Anterior cingulate cortex (tissue), 58 donors: ENCODE measurements around the gene C1orf226.
A peak's percentile ranks its signal among the peaks of the same experiment; 100 is the strongest.
"Not testable (repeated sequence)": the region's sequence is repeated elsewhere in the genome, so short reads cannot be mapped to it uniquely, and the experiment has no call there.

Source experiments
- DNase-seq, 58 donors: peaks; one replicate each; lab custom pipeline; 2025; lab: John Stamatoyannopoulos, UW

C1orf226 gene, protein sequence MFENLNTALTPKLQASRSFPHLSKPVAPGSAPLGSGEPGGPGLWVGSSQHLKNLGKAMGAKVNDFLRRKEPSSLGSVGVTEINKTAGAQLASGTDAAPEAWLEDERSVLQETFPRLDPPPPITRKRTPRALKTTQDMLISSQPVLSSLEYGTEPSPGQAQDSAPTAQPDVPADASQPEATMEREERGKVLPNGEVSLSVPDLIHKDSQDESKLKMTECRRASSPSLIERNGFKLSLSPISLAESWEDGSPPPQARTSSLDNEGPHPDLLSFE

DNA sequence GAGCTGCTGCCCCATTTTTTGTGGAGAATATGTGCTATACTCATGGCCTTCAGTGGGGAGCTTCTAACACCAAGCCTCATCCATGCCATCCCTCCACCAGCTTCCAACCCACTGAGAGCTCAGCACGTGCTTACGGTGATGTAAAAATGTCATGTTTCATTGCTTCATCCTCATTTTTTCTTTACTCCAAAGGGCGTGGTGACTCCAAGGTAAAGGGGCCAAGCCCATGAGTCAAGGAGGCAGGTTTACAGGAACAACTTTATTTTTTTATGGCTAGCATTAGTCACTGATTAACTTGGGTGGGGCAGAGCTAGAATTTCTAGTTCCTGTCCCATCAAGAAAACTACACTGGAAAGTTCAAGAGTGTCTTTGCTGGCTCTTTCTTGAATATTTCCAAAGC is at the start of gene C1orf226:
Gene C1orf226, plus strand, starts transcription at position 346 of the 400 bp plus-strand sequence. CDS start 174 bp downstream, outside the sequence.
- no peak for DNase-seq

DNA sequence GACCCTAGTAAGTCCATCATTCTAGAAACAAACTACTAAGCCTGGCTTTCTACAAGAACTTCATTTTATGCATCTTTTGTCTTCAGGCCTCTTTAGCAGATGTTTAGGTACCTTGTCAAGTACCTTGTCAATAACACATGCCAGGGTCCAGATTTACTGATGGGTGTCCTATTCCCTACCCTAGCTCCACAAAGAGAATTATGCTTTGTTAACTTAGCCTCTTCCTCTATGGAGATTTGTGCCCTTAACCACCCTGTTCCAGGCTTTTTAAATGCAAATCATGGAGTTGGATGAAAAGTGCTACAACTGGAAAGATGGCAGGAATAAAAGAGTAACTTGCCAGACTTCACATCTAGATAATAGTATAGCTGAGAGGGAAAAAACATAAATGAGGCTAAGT is 47.5 kb upstream of the C1orf226 start:
- DNase-seq = no peak

DNA sequence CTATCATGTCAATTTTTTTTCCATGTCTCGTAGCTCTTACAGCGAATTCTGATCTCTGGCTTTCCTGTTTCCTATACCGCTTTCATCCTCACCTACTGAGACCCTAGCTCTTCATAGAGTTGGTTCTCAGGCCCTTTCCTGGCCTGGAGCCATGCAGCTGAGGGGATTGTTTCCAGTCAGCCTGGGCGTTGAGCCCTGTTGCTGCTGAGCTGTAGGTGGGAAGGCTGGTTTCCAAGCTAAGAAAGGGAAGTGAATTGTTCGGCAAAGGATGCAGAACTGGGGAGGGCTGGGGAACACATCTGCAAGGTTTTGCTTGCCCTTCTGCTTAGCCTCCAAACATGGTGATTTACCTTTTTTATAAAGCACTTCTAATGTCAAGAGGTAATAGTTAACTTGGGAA is 46.4 kb upstream of the C1orf226 start:
- peak in 10 of 58 donors; percentile 2 to 12 (median 4) for DNase-seq

DNA sequence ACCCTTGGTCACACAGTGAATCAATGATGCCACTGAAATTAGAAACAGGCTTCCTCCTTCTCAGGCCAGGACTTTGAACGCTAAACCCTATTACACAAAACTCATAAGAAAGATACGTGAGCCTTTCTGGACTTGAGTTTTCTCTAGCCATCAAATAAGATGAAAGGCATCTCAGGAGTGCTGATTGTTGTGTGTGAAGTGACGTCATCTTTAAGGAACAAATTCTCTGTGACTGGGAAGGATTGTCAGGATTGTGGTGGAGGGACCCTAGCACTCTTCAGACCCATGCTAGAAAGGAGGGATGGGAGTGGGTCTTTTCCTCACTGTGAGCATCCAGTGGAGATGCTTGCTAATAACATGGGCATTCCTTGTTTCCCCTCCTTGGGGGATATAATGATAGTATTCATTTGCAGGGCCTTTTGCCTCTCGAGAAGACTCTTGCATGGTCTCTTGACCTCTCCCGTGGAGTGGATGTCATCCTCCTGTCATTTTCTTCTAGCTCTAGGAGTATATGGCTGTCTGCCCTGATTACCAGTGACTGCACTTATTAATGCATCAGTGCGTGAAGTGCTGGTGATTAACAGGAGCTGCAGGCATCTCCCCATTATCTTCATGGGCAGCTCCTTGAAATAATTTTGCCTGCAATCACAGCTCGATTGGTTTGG is 44.8 kb upstream of the C1orf226 start:
- DNase-seq = no peak

DNA sequence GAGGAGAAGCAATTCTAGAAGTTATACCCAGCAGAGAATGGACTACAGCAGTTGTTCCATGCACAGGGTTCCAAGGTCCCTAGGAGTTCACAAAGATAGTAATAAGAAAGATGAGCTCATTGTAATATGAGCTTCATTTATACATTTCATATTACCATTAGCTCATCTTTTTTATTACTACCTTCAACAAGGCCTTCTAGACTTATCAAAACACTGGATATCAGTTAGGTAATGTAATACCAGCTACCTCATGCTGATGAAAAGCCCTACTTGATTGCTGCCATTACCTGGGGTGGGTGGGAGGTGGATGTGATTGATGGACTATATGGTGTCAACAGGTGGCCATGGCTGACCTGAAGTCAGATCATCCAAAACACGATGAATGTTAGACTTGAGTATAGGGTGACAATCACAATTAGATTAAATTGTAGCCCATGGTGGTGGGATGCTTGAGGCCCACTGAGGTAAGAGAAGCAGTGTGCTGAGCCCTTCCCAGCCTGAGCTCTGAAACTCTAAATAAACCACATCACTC is 39.0 kb upstream of the C1orf226 start:
- no peak for DNase-seq

DNA sequence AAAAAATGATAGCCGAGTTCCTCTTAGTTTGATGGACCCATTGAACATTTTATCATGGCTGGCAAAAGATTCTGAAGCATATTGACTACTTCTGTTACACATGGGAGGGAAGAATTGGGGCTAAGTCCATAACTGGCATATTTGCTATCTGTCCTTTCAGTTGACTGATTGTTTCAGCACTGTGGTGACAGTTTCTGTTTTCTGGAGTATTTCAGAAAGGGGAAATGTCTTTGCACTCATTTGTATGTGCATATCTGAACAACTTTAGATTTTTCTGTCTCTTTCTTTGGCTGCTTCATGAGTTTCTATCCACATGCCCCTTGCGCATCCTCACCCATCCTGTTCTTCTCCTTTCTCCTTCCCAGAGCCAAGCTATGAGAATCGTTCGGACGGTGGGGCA is 38.1 kb upstream of the C1orf226 start:
- DNase-seq = no peak

DNA sequence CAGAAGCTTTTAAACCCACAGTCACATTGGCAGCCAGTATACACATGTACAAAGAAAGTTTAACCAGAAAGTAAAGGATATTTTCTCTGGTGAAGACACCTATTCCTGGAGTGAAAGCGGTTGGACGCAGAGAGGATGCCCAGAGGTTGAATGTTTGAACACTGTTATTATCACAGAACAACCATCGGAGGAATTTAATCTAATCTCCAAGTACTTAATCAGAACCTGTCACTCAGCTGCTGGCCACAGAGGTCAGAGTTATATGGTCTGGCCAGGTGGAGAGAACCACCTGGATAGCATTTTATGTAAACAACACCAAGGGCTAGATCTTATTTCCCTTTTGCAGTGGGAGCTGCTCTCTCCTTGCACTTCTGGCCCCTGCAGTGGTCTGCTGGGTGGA is 34.2 kb upstream of the C1orf226 start:
- DNase-seq = no peak

DNA sequence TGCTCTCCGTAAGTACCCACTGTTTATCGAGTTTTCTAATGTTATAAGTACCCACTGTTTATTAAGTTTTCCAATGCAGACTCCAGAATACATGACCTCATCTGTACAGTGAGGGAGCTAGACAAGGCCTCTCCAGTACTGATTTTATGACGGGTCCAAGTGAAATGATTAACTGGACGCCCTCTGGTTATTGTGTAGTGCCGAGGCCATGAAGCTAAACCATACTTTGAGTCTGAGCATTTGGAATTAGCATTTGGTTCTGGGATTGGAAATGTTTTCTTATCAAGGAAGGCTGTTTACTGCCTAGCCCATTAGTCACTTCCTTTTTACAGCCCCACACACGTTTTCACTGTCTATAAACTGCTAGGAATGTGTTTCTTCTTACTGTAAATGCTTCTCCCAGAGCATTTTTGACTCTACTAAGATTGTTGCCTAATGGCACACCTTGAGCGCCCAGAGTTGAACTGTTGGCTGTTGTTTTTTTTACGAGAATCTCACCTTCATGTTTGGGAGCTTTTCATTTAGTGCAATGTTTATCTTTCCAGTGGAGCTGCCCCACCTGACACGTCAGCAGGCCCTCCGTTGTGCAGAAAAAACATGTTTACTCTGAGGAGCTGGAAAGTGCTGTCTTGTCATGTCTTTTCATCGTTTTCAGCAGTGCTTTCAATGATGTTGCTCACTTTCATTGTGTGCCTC is 31.7 kb upstream of the C1orf226 start:
- DNase-seq = no peak

DNA sequence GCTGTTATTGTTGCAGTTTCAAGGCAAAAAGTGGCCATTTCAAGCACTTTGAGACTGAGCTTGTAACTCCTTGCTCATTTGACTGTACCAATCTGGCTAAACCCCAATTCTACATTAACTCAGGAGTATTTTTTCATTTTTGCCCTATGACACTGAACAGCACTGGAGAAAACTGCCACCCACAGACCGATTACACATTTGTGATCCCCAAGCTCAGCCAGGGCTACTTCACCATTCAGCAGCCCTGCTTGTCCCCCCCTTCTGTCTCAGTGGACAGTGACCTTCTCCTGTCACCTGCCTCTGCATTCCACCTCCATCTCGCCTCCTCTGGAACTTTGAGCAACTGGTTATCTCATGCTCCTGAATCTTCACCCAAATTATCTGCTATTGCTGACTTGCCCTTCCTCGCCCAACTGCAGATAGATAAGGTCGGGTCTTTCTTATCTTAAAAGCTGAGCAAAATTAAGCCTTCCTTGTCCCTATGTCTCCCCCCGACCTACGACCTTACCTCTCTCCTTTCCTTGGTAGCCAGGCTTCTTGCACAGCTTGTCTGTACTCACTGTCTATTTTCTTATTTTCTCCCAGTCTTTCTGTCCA is 30.2 kb upstream of the C1orf226 start:
- DNase-seq = no peak

DNA sequence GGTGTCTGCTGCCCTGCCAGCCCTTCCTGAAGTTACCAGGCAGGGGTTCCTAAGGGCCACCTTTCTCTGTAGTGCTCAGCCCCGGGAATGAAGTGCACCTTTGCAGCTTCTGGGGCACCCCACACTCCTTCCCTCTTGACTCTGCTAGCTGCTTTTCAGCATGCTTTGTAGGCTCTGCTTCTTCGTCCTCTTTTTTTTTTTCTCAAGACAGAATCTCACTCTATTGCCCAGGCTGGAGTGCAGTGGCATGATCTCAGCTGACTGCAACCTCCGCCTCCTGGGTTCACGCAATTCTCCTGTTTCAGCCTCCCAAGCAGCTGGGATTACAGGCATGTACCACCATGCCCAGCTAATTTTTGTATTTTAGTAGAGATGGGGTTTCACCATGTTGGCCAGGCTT is 29.7 kb upstream of the C1orf226 start:
- not testable (repeated sequence) for DNase-seq

DNA sequence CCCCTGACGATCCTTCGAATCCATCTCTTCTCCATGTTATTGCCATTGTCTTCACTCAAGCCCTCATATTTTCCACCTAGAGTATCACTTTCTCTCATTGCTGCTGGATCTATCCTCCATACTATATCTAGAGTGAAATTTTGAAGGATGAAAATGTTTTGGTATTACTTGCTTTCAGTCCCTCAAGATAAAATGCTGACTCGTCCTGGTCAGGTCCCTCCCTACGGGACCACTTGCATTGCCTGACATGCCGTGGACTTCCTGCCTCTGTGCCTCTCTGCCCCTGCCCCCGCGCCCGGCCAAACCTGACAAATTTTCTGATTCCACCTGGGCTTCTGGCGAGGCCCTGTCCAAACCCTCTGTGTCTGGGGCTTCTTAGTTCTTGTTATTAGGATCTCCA is 28.4 kb upstream of the C1orf226 start:
- DNase-seq = no peak

DNA sequence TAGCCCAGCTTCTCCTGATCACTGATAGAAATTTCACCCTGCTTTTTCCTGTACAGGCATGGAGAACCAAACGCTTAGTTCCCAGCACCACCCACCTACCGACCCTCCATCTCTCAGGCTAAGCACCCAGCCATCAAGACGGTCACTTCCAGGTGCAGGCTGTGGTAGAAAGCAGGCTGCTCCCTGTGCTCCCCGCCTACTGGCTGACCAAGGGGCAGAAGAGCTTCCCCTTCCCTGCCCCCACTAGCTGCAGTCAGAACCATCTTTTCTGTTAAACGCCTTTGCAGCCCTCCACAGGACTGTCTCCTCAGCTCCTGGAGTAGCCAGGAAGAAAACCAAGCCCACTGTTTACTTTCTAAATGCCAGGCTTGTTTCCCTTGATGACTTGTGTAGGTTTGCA is 27.8 kb upstream of the C1orf226 start:
- DNase-seq = no peak

DNA sequence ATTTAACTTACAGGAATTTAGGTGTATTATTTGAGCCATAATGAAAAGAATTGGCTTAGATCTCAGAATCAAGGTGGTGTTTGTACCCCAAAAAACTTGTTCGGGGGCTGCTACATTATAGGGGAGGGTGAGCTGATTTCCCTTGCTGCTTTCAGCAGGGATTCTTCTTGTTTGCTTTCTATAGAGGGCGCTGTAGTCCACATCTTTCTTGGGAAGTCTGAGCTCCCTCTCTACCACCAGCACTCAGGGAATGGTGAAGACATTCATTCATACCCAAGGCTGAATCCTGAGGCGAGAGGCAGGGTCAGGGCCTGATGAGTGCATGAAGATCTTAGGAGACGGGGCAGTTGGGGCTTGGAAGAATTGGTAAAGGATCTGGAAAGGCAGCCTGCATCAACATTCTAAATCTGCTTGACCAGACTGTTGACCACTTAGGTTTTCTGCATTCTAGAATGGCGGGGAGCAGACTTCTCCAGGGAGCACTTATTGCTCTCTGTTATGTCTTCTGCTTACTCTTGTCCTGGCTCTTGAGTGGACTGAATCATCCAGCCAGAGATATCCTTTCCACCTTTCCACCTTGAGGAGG is 23.8 kb upstream of the C1orf226 start:
- DNase-seq = no peak

DNA sequence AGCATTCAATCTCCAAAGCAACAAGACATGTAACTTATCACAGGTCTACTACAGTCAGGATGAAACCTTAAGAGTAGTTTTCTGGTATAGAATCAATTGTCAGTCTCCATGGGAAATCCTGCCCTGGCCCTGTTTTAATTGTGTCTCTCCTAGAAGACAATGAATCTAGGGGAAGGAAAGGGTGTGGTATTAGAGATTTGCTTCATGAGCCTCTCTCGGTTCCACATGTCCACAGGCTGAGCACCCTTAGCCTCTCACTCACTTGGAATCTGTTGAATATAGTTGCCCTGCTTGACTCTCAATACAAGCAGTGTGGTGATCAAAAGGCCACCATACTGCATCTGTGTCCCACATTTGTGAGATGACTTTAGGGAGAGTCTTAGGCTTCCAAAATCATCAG is 22.6 kb upstream of the C1orf226 start:
- no peak for DNase-seq

DNA sequence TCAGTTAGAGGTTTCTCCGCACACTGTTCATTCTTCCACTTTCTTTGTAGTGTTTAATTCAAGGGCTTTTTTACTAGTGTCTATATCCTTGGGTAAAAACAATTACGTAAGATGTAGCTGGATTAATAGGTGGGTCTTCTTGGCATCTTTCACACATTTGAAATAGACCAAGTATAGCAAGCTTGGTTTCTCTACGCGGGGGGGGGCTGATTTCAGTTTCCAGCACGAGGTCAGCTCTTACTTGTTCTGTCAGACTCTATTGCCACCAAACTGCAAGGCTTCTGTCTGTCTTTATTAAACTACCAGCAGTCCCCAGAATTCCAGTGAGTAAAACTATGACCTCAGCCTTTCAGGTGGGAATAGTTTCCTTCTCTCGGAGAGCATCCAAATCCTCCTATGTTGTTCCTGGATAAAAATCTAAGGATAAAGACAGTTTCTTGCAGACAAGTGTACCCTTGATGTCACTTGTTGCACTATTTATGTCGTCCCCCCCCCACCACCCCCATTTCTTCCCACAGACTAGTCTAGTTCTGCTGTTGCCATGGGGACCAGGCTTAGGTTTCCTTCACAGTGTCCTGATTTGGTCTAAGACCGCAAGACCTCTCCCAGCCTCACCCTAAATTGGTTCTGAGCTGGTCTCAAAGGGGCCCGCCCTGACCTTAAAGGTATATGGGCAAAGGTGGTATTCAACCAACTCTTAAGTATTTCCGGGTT is 21.8 kb upstream of the C1orf226 start:
- no peak for DNase-seq

DNA sequence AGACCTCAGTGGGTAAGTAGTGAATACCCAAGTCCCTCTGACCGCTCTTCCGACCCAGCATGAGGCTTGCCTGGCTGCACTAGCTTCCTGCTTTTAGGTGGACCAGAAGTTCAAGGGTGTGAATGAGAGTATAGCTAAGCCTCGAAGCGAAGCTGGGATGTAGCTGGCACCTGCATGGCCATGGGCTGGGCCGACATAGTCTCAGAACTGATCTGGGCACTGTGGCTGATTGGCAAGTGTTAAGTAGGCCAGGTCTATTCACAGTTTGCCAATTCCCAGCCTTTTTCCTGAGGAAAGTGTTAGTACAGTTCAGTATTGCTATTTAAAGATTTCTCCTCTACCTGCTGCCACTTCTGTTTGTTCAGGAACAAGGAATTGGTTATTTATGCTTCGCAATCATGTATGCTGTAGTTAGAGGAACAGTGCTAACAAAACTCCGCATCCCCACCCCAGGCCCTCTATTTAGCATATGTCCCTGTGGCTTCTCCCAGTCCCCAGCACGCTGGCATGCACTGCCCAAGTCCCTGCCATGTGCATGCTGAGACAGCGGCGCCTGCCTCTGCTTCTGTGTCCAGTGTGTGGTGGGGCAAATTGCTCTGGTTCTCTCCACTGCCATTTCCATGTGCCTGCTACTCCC is 21.2 kb upstream of the C1orf226 start:
- DNase-seq = peak in 1 of 58 donors; percentile 15

DNA sequence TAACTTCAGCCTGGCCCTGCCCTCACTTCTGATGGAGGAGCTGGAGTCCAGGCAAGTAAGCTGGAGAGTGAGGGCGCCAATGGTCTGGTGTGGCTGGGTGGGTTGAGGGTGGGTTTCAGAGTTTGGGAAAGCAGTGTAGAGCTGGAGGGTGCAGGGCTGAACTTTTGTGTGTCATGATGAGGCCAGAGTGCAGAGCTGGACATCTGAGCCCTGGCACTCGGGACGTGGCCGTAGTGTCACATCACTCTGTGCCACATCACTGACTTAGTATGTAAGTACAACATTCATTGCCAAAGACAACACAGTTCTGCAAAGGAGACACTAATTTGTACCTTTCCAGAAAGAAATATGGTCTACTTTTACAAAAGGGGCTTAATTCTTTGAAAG is 20.7 kb upstream of the C1orf226 start:
- DNase-seq = no peak

DNA sequence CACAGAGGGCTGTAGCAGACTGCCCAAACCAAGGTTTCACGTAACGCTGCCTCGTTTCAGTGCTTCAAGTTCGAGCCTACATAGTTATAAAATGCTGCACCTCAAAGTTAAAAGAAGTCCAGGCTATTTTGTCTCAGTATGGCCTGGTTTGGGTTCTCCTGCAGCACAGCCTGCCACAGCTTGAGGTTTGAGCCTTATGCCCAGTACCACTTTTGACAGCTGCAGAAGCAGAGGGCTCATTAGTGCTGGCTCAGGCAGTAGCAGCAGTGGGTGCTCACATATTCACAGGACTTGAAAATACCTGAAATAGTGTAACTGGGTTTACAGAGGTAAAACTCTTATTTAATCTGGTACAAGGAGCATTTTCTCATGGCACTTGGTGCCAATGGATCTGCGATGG is 20.2 kb upstream of the C1orf226 start:
- no peak for DNase-seq

DNA sequence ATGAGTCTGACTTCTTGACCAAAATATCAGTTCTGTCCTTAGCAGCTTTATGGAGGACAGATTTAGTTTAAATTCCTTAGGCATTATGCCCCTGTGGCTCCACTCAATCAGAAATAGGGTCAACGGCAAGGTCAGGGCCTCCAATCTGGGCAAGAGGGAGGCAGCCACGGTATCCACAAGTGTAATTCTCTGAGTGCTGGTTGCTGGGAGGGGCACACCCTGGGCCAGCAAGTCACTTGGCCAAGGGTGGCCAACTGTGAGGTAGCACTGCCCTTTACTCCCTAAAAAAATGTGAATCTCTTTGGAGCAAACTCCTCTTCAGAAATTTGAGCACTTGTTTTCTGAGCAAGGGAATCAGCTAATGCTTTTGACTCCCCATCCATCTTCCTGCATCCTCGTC is 17.7 kb upstream of the C1orf226 start:
- DNase-seq = no peak

DNA sequence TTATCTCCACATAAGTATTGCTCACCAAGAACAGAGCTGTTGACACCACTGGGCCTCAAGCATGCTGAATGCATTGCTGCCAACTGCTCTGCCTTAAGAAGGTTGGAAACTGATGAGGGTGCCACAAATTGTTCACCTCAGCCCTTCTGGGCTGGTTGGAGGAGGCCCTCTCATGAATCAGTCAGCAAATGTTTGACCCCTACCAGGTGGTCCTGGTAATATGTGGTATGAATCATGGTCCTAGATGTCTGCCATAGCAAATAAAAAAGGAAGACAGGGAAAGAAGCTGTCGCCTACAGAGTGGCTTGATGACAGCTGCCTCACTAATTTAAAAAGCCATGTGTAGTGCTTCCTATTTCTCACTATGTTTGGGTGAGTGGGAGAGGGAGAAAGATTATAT is 17.0 kb upstream of the C1orf226 start:
- no peak for DNase-seq
